ENCODE measurements around the gene B4GALT4.

- no peak for TF ChIP-seq POLR2AphosphoS5 (IDR thresholded peaks at IDR 0.05; ENCODE audit: insufficient read depth, low read depth, low read length)
- TF ChIP-seq CTCF (IDR thresholded peaks at IDR 0.05; ENCODE audit: extremely low read depth in 1 of 2, insufficient read depth in 1 of 2, low read depth in 1 of 2, low read length in 2 of 2): no peak
- no peak for TF ChIP-seq POLR2A (IDR thresholded peaks at IDR 0.05; ENCODE audit: low read depth, low read length)
Measured at GRCh38 chr3:119195911-119196310, 44.8 kb downstream of the B4GALT4 start.
